ENCODE data around the gene NTM. TPM values are rescaled to one million over a fixed set of nuclear protein-coding genes. Genes with fewer than 3 reads are reported as not detected.

NTM gene
- polyA plus RNA-seq, 1 donor (not counting 4 experiments of a cell fraction or from before 2014, with no cell fraction given) = 47.9 TPM

DNA sequence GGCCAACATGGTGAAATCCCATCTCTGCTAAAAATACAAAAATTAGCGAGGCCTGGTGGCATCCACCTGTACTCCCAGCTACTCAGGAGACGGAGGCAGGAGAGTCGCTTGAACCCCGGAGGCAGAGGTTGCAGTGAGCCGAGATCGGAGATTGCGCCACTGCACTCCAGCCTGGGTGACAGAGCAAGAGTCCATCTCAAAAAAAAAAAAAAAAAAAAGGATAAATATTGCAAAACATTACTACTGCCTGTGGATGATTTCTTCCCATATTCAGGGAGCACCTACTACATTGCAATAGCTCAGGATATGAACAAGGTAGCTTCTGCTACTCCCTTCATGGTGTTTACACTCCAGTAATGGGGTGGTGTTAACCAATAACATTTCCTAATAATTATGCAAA is 980.6 kb downstream of the NTM start:
- dilution Hi-C loops (cut with MboI; ENCODE audit: extremely low pct_ligation_motif_present, low sequenced_read_pairs) = no loop called here
- no peak for DNase-seq (ENCODE audit: low read depth, low spot score)
- TF ChIP-seq, protein P1, sequence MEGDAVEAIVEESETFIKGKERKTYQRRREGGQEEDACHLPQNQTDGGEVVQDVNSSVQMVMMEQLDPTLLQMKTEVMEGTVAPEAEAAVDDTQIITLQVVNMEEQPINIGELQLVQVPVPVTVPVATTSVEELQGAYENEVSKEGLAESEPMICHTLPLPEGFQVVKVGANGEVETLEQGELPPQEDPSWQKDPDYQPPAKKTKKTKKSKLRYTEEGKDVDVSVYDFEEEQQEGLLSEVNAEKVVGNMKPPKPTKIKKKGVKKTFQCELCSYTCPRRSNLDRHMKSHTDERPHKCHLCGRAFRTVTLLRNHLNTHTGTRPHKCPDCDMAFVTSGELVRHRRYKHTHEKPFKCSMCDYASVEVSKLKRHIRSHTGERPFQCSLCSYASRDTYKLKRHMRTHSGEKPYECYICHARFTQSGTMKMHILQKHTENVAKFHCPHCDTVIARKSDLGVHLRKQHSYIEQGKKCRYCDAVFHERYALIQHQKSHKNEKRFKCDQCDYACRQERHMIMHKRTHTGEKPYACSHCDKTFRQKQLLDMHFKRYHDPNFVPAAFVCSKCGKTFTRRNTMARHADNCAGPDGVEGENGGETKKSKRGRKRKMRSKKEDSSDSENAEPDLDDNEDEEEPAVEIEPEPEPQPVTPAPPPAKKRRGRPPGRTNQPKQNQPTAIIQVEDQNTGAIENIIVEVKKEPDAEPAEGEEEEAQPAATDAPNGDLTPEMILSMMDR (optimal IDR thresholded peaks at IDR 0.05 in 1 of 3, IDR thresholded peaks at IDR 0.05 in 1 of 3, conservative IDR thresholded peaks at IDR 0.05 in 1 of 3; ENCODE audit: extremely low read depth in 1 of 3, insufficient read depth in 2 of 3, low read length in 3 of 3) = no peak
- TF ChIP-seq EZH2 (IDR thresholded peaks at IDR 0.05; ENCODE audit: low read length) = no peak

DNA sequence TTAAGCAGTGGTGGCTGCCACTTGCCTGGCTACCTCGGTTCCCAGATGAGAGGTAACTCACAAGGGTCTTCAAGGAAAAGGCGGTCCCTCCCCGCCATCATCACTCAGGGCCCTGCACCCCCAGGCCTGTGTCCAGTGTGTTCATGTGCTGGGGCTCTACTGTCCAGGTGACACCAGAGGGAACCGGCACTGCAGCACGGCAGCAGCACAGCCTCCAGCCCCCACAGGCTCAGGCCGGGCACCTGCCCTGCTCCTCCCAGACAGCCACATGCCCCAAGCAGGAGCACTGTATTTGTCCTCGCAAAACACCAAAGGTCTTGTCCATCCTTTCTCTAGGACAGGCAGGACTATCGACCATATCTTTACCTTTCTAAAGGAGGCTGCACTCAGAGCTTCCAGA is 982.1 kb downstream of the NTM start:
- dilution Hi-C loops (cut with MboI; ENCODE audit: extremely low pct_ligation_motif_present, low sequenced_read_pairs) = no loop called here
- TF ChIP-seq EZH2 (IDR thresholded peaks at IDR 0.05; ENCODE audit: low read length) = no peak
- TF ChIP-seq, protein P1 (optimal IDR thresholded peaks at IDR 0.05 in 1 of 3, IDR thresholded peaks at IDR 0.05 in 1 of 3, conservative IDR thresholded peaks at IDR 0.05 in 1 of 3; ENCODE audit: extremely low read depth in 1 of 3, insufficient read depth in 2 of 3, low read length in 3 of 3) = no peak
- no peak for FAIRE-seq
- Histone ChIP-seq H3K27ac (ENCODE audit: control insufficient read depth, insufficient read depth, low read length) (no peak overlapping the region), H3K4me2 (ENCODE audit: control insufficient read depth, extremely low read depth, insufficient read depth, low read depth, low read length) (no peak overlapping the region), H4K20me1 (ENCODE audit: control insufficient read depth, extremely low read depth, insufficient read depth, low read length) (no peaks in the 10 kb centered on the region), H3K27me3 (ENCODE audit: control insufficient read depth, extremely low read depth, insufficient read depth, low read length) (no peaks in the 10 kb centered on the region), H3K36me3 (ENCODE audit: control insufficient read depth in 2 of 2, extremely low read depth in 1 of 2, insufficient read depth in 2 of 2, low read length in 2 of 2) (no peaks in the 10 kb centered on the region), H3K9ac (ENCODE audit: control insufficient read depth, extremely low read depth, insufficient read depth, low read length) (no peak overlapping the region), H3K9me1 (ENCODE audit: control insufficient read depth, extremely low read depth, insufficient read depth, low read length) (no peaks in the 10 kb centered on the region), H2AFZ (ENCODE audit: control insufficient read depth, low read length) (no peak overlapping the region), H3K4me1 (ENCODE audit: control insufficient read depth, extremely low read depth, insufficient read depth, low read length) (no peaks in the 10 kb centered on the region), H3K79me2 (ENCODE audit: control insufficient read depth, insufficient read depth, low read length) (no peaks in the 10 kb centered on the region), H3K9me3 (ENCODE audit: control insufficient read depth, low read depth, low read length) (peaks cover 2% of the 10 kb centered on the region), H3K4me3 (ENCODE audit: control insufficient read depth in 2 of 3, extremely low read depth in 1 of 3, insufficient read depth in 2 of 3, low read depth in 1 of 3, low read length in 3 of 3) (no peak overlapping the region)
- DNase-seq (ENCODE audit: low read depth, low spot score) = no peak

More for the DNA sequence above, 980.6 kb downstream of the NTM start:
- H3K27me3 ChIP-seq (ENCODE audit: control insufficient read depth, extremely low read depth, insufficient read depth, low read length) = no peaks in the 10 kb centered on the region
- no peak overlapping the region for H3K4me2 ChIP-seq (ENCODE audit: control insufficient read depth, extremely low read depth, insufficient read depth, low read depth, low read length)
- no peak overlapping the region for H3K27ac ChIP-seq (ENCODE audit: control insufficient read depth, insufficient read depth, low read length)
- no peaks in the 10 kb centered on the region for H3K79me2 ChIP-seq (ENCODE audit: control insufficient read depth, insufficient read depth, low read length)
- peaks cover 2% of the 10 kb centered on the region for H3K9me3 ChIP-seq (ENCODE audit: control insufficient read depth, low read depth, low read length)
- no peak overlapping the region for H3K9ac ChIP-seq (ENCODE audit: control insufficient read depth, extremely low read depth, insufficient read depth, low read length)
- no peaks in the 10 kb centered on the region for H4K20me1 ChIP-seq (ENCODE audit: control insufficient read depth, extremely low read depth, insufficient read depth, low read length)
- no peak overlapping the region for H3K4me3 ChIP-seq (ENCODE audit: control insufficient read depth in 2 of 3, extremely low read depth in 1 of 3, insufficient read depth in 2 of 3, low read depth in 1 of 3, low read length in 3 of 3)
- H2AFZ ChIP-seq (ENCODE audit: control insufficient read depth, low read length) = no peak overlapping the region
- H3K4me1 ChIP-seq (ENCODE audit: control insufficient read depth, extremely low read depth, insufficient read depth, low read length) = no peaks in the 10 kb centered on the region
- no peaks in the 10 kb centered on the region for H3K36me3 ChIP-seq (ENCODE audit: control insufficient read depth in 2 of 2, extremely low read depth in 1 of 2, insufficient read depth in 2 of 2, low read length in 2 of 2)
- FAIRE-seq = no peak
- H3K9me1 ChIP-seq (ENCODE audit: control insufficient read depth, extremely low read depth, insufficient read depth, low read length) = no peaks in the 10 kb centered on the region
